Measurements from ENCODE around the gene EPHA4. TPM values are rescaled to one million over a fixed set of nuclear protein-coding genes. Genes with fewer than 3 reads are reported as not detected.

The EPHA4 gene
- total RNA-seq, 1 experiment from 2014 or later, result 2.7 TPM

DNA sequence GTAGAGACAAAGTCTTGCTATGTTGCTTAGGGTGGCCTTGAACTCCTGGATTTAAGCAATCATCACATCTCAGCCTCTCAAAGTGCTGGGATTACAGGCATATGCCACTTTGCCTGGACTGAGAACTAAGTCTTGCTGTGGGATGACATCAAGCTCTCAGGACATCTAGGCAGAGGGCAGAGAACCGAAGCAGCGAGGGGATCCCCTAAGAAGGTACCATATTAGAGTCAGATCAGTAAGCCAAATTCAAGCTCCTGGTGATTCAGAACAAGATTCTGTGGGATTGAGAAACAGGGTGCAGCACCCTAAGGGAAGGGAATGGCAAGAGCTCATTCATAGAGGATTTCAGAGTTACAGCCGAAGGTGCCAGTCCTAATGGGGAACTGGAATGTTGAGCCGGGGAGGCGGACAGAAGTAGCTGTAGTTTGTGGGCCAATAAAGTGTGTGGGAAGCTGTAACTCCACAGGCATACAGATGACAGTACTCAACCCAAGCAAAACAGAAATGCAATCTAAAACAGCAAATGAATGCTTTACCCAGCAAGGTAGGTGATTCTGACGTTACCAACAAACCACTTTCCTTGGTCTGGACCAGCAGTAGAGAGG, 30.9 kb downstream of the EPHA4 start:
- Histone ChIP-seq H3K27ac (no peak overlapping the region), H3K36me3 (no peaks in the 10 kb centered on the region), H3K9me3 (replicated peaks) (no peaks in the 10 kb centered on the region), H3K4me3 (no peak overlapping the region), H3K4me1 (replicated peaks) (no peaks in the 10 kb centered on the region), H3K27me3 (replicated peaks) (no peaks in the 10 kb centered on the region; the same call in 1 of the 2 replicates)
- DNase-seq (ENCODE audit: low read depth in 1 of 2, low spot score in 2 of 2), result no peak

DNA sequence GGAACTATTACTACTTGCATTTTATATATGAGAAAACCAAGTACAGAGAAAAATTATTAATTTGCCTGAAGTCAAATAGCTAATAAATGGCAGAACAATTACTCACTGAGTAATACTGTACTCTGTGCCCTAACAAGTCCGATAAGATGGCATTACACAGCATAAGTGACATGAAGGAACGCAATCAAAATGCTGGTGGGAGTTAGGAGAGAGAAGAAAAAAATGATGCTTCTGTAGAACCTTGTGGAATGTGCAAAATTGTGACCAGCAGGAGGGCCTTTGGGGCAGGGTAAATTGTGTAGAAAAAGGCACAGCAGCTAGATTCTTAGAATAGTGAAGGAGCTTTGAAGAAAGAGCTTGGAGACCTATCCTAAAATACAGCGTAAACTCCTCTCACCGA, 32.9 kb downstream of the EPHA4 start:
- no peak for DNase-seq (ENCODE audit: low read depth in 1 of 2, low spot score in 2 of 2)
- no peaks in the 10 kb centered on the region for H3K36me3 ChIP-seq
- H3K27me3 ChIP-seq (replicated peaks), result no peaks in the 10 kb centered on the region; the same call in 1 of the 2 replicates
- no peaks in the 10 kb centered on the region for H3K9me3 ChIP-seq (replicated peaks)
- H3K4me3 ChIP-seq, result no peak overlapping the region
- no peaks in the 10 kb centered on the region for H3K4me1 ChIP-seq (replicated peaks)
- H3K27ac ChIP-seq, result no peak overlapping the region

DNA sequence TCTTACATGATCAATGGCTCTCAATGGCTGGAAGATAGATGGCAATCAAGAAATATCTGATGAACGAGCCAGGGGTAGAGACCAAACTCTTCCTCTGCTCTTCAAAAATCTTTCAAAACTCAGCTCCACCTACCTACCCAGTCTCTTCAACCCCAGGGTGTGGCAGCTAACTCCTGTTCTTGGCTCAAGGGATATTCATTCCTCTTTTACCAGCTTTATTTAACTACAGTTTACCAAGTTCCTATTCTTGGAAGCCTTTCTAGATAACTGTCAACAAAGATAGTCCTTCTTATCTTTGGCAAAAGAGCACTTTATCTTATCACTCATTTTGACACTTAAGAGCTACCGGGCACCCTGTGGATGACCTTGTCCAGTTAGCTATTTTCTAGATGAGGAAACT, 36.3 kb downstream of the EPHA4 start:
- no peak overlapping the region for H3K4me3 ChIP-seq
- H3K9me3 ChIP-seq (replicated peaks), result no peaks in the 10 kb centered on the region
- H3K4me1 ChIP-seq (replicated peaks), result peaks cover 4% of the 10 kb centered on the region
- H3K27me3 ChIP-seq (replicated peaks), result no peaks in the 10 kb centered on the region; the same call in 1 of the 2 replicates
- DNase-seq (ENCODE audit: low read depth in 1 of 2, low spot score in 2 of 2), result no peak
- no peaks in the 10 kb centered on the region for H3K36me3 ChIP-seq
- H3K27ac ChIP-seq, result no peak overlapping the region

DNA sequence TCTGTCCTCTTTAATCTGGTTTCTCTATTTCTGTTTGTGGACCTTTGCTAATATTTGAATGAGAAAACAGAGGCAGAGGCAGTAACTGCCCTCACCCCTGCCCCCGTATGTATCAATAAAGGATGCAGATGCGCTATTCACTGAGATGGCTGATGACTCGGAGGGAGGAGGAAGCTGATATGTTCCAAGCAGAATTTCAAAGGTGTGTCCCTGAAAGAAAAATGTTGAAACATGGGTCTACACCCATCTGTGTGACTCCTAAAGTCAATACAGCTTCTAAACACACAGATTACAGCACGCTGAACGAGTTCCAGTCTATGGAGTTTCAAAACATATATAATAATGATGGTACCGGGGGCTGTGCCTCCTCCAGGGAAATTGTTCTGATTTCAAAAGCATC, 38.8 kb downstream of the EPHA4 start:
- Histone ChIP-seq H3K27ac (no peak overlapping the region), H3K36me3 (no peaks in the 10 kb centered on the region), H3K9me3 (replicated peaks) (no peaks in the 10 kb centered on the region), H3K4me3 (no peak overlapping the region), H3K4me1 (replicated peaks) (peaks cover 25% of the 10 kb centered on the region), H3K27me3 (replicated peaks) (no peaks in the 10 kb centered on the region)
- no peak for DNase-seq (ENCODE audit: low read depth in 1 of 2, low spot score in 2 of 2)

DNA sequence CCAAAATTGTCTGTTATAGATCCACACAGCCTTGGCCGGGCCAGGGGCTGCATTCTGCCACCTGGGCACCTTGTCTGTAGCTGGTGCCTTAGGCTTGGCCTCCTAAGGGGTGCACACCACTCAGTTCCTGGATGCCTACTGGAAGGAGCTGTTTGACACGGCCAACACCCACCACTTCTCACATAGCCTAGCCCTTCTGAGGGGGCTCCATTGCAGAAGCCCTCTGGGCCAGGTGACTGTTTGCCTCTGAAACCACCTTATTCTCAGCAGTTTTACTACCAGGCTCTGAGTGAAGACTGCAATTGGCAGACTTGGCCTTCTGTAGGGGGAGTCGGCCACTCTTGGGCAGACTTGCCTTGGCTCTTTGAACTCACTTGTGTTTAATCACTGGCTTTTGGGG, 39.5 kb downstream of the EPHA4 start:
- peaks cover 30% of the 10 kb centered on the region for H3K4me1 ChIP-seq (replicated peaks)
- no peak overlapping the region for H3K27ac ChIP-seq
- no peak overlapping the region for H3K4me3 ChIP-seq
- no peak for DNase-seq (ENCODE audit: low read depth in 1 of 2, low spot score in 2 of 2)
- H3K27me3 ChIP-seq (replicated peaks), result no peaks in the 10 kb centered on the region
- no peaks in the 10 kb centered on the region for H3K9me3 ChIP-seq (replicated peaks)
- H3K36me3 ChIP-seq, result no peaks in the 10 kb centered on the region

DNA sequence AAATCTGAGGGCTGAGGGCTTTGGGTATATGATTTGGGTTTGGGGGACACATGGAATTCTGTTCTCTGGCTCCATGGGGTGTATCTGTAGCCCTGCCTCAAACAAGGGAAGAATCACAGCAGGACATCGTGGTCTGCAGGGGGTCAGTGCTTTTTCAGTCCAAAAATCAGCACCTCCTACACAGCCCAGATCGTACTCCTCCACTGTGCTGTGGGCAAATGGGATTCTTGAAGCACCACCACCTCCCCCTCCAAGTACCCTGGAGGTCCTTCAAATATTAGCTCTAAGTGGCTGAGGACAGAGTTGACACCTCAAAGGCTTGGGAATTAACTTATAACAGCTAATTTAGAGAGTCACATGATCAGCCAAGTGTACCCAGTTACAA, 41.5 kb downstream of the EPHA4 start:
- Histone ChIP-seq H3K27ac (no peak overlapping the region), H3K27me3 (replicated peaks) (no peaks in the 10 kb centered on the region), H3K36me3 (no peaks in the 10 kb centered on the region), H3K9me3 (replicated peaks) (no peaks in the 10 kb centered on the region), H3K4me3 (no peak overlapping the region), H3K4me1 (replicated peaks) (peaks cover 36% of the 10 kb centered on the region)
- peak in 1 of 2 experiments; percentile 5 for DNase-seq (ENCODE audit: low read depth in 1 of 2, low spot score in 2 of 2)

DNA sequence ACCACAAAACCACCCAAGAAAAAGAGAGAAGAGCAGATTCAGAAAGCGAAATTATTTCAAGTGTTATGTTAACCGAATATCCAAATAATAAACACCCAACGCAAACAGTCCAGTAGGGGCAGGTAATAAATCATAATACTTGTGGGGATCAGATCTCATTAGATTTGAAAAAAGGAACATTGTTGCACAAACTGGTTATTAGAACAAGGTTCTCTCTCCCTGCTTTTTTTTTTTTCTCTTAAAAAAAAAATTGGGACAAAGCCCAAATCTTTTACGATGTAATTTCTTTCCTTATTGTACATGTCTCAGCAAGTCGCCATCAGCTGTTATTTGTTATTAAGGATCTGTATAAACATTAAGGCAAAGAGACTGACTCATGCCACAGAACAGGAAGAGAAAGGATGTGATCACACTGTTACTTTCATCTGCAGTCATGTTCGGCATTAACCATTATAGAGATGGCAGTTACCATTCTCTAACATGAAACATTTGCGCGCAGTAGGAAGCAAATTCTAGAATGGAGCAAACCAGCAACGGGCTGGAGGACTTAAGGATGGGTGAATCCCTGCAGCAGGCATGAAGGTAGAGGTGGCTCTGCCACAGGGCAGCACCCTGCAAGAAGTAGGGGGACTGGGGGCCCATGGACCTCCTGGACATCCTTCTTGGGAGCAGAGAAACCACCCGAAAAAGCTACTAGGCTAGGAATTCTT, 42.0 kb downstream of the EPHA4 start:
- Histone ChIP-seq H3K4me1 (replicated peaks) (peaks cover 36% of the 10 kb centered on the region), H3K27me3 (replicated peaks) (no peaks in the 10 kb centered on the region), H3K9me3 (replicated peaks) (no peaks in the 10 kb centered on the region), H3K4me3 (no peak overlapping the region), H3K27ac (peak overlapping the region; percentile 42; the same call in 1 of the 2 replicates), H3K36me3 (no peaks in the 10 kb centered on the region)
- DNase-seq (ENCODE audit: low read depth in 1 of 2, low spot score in 2 of 2), result peak in 1 of 2 experiments; percentile 66

DNA sequence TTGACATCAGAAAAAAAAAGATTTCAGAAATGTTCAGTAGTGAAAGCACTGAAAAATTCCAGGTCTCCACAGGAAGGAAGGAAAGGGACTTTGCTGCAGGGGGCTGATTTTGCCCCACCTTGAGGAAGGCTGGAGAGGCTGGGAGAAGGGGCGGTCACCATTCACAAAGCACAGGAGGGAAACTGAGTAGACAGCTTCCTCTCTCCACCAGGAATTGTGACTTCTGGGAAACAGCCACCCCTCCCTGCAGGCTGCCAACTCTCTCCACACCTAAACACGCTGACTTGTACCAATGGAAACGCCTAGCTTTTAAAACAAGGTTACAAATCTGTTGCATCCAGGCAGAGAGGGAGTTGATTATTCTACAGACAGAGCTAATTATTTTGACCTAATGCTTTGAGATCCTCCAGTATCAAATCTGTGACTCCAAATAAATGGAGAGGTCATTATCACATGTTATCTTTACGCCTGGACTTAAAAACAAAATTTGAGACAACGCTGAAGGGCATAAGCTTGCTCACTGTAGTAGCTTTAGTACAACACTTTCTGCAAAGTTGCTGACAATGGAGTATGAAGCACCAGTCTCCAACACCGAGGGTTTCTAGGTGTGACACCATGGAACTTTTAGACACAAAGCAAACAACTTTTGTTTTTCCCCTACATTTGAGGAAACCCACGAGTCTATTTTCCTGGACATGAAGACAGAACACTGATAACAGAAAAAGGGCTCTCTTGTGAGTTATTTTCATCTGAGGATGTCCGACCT, 42.7 kb downstream of the EPHA4 start:
- Histone ChIP-seq H3K27ac (peak overlapping the region; percentile 42; the same call in 1 of the 2 replicates), H3K4me3 (no peak overlapping the region), H3K4me1 (replicated peaks) (peaks cover 36% of the 10 kb centered on the region), H3K9me3 (replicated peaks) (no peaks in the 10 kb centered on the region), H3K27me3 (replicated peaks) (no peaks in the 10 kb centered on the region), H3K36me3 (no peaks in the 10 kb centered on the region)
- DNase-seq (ENCODE audit: low read depth in 1 of 2, low spot score in 2 of 2), result peak in 1 of 2 experiments; percentile 6

DNA sequence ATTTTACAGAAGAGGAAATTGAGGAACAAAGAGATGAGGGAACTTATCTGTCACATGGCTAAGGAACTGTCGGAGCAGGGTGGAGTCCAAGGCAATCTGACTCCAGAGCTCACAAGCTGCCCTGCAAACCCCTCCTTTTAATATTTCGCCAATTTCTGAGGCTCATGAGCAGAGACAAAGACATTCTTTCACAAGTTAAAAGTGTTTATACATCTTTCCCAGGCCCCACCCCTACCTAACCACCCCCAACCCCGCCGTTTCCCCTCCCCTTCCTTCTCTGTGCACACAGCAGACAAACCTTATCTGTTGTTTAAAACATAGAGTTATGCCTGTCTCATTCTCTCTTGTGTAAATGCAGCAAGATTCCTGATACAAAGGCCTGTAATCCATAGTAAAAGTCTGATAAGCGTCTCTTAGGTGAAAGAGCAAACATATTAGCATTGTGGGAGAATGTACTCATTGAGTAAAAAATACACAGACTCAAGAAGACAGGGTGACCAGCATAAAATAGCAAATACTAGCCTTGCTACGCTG, 44.3 kb downstream of the EPHA4 start:
- Histone ChIP-seq H3K27me3 (replicated peaks) (no peaks in the 10 kb centered on the region), H3K4me1 (replicated peaks) (peaks cover 36% of the 10 kb centered on the region), H3K4me3 (no peak overlapping the region), H3K9me3 (replicated peaks) (no peaks in the 10 kb centered on the region), H3K27ac (peak overlapping the region; percentile 14; the same call in 1 of the 2 replicates), H3K36me3 (no peaks in the 10 kb centered on the region)
- no peak for DNase-seq (ENCODE audit: low read depth in 1 of 2, low spot score in 2 of 2)

DNA sequence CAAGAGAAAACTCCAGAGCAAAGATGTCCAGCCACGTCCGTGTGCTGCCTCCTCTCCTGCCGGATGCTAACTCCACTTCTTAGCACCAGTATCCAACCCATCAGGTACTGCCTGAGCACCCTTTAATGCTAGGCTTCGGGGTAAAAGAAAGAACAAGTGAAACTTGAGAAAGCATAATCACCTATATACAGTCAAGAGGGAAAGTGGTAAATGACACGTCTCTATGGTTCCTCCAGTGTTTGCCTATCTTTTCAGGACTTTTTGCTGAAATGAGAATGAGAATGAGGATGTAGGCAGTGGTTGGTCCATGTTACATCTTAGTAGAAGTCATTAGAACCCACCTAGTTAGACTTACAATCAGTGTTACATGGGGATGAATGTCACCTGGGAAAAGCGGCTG, 47.9 kb downstream of the EPHA4 start:
- Histone ChIP-seq H3K27ac (no peak overlapping the region), H3K4me1 (replicated peaks) (peaks cover 18% of the 10 kb centered on the region), H3K36me3 (no peaks in the 10 kb centered on the region), H3K4me3 (no peak overlapping the region), H3K9me3 (replicated peaks) (no peaks in the 10 kb centered on the region), H3K27me3 (replicated peaks) (no peaks in the 10 kb centered on the region)
- DNase-seq (ENCODE audit: low read depth in 1 of 2, low spot score in 2 of 2), result no peak

DNA sequence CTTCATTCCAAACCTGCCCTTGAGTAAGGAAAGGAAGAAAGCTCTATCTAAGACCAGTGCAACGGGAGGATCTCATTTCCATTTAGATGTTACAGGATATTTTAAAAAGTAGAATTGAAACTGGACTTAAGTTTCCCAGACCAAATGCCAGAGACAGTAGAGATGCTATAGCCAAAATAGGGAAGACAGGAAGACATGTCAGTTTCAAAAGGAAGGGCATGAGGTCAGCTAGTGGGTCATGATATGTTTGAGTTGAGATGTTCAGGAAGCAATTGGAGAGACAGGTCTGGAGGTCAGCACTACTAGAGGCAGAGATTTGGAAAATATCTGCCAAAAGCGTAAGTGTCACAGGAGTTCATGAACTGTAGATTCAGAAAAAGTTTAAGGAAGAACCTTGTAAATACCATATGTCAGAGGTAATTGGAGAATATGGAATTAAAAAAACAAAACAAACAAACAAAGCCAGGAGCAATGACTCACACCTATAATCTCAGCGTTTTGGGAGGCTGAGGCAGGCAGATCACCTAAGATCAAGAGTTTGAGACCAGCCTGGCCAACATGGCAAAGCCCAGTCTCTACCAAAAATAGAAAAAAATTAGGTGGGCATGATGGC, 50.8 kb downstream of the EPHA4 start:
- Histone ChIP-seq H3K4me1 (replicated peaks) (peaks cover 15% of the 10 kb centered on the region), H3K27me3 (replicated peaks) (no peaks in the 10 kb centered on the region), H3K27ac (no peak overlapping the region), H3K4me3 (no peak overlapping the region), H3K9me3 (replicated peaks) (no peaks in the 10 kb centered on the region), H3K36me3 (no peaks in the 10 kb centered on the region)
- no peak for DNase-seq (ENCODE audit: low read depth in 1 of 2, low spot score in 2 of 2)

DNA sequence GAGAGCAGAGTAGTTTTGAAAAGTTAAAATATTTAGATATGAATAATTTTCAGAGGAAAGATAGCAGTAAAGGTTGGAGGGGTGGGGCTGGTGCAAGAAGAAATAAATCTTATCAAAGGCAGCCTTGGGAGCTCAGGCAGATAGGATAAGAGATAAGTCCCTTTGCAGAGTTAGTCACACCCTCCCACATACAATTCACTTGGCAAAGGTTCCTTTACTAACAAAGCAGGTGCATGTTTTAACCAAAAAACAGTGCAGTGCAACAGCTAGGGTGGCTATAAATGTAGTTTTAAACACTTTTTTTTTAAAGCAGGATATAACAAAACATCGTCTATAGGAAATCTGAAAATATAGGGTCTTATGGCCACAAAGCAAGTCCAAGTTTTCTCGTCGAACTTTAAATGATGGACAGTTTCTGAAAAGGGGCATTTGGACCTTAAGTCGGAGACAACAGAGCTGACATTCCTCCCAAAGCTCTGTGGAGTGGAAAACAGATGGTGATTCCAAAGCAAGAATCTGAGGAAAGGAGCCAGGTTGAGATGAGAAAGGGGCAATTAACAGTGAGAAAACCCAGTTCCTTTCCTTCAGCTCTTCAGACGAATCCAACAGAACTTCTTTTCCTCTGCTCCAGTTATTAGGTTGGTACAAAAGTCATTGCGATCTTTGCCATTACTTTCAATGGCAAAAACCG, 53.0 kb downstream of the EPHA4 start:
- H3K36me3 ChIP-seq, result no peaks in the 10 kb centered on the region
- no peaks in the 10 kb centered on the region for H3K9me3 ChIP-seq (replicated peaks)
- H3K27me3 ChIP-seq (replicated peaks), result no peaks in the 10 kb centered on the region
- DNase-seq (ENCODE audit: low read depth in 1 of 2, low spot score in 2 of 2), result no peak
- H3K4me3 ChIP-seq, result no peak overlapping the region
- no peak overlapping the region for H3K27ac ChIP-seq
- H3K4me1 ChIP-seq (replicated peaks), result peaks cover 15% of the 10 kb centered on the region

All from SJSA1 (cell line).